ENCODE data around the gene CLGN. TPM values are rescaled to one million over a fixed set of nuclear protein-coding genes. Genes with fewer than 3 reads are reported as not detected.
"Not testable (repeated sequence)": the region's sequence is repeated elsewhere in the genome, so short reads cannot be mapped to it uniquely, and the experiment has no call there.

CLGN gene
- total and polyA plus RNA-seq, 2 donors from 2014 or later: 0.44 to 0.54 TPM

GRCh38 chr4:140423106-140423505 is 4.3 kb downstream of the CLGN start:
- Histone ChIP-seq H3K27ac (ENCODE audit: low read depth in 2 of 2, low read length in 2 of 2) (no peak overlapping the region), H3K27me3 (ENCODE audit: control insufficient read depth, insufficient read depth, low read length) (peaks cover 2% of the 10 kb centered on the region), H3K4me1 (ENCODE audit: control insufficient read depth in 2 of 3, insufficient read depth in 2 of 3, low read depth in 1 of 3, low read length in 3 of 3) (peaks cover 0 to 2% (median 0%) of the 10 kb centered on the region in 3 donors), H3K9me3 (ENCODE audit: control insufficient read depth in 2 of 3, insufficient read depth in 1 of 3, low read length in 3 of 3) (no peaks in the 10 kb centered on the region), H3K4me3 (ENCODE audit: low read length in 3 of 3) (no peak overlapping the region), H3K36me3 (ENCODE audit: control insufficient read depth in 2 of 3, insufficient read depth in 3 of 3, low read length in 3 of 3) (no peaks in the 10 kb centered on the region), H3K9ac (ENCODE audit: low read length in 3 of 3) (no peak overlapping the region)
- no peak for DNase-seq
- no peak for FAIRE-seq
- TF ChIP-seq, protein P1, sequence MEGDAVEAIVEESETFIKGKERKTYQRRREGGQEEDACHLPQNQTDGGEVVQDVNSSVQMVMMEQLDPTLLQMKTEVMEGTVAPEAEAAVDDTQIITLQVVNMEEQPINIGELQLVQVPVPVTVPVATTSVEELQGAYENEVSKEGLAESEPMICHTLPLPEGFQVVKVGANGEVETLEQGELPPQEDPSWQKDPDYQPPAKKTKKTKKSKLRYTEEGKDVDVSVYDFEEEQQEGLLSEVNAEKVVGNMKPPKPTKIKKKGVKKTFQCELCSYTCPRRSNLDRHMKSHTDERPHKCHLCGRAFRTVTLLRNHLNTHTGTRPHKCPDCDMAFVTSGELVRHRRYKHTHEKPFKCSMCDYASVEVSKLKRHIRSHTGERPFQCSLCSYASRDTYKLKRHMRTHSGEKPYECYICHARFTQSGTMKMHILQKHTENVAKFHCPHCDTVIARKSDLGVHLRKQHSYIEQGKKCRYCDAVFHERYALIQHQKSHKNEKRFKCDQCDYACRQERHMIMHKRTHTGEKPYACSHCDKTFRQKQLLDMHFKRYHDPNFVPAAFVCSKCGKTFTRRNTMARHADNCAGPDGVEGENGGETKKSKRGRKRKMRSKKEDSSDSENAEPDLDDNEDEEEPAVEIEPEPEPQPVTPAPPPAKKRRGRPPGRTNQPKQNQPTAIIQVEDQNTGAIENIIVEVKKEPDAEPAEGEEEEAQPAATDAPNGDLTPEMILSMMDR (IDR thresholded peaks at IDR 0.05; ENCODE audit: borderline replicate concordance, extremely low read depth, insufficient read depth): no peak
- intact Hi-C loops (cut with DNase I): no loop called here

GRCh38 chr4:140413130-140413969 is 14.1 kb downstream of the CLGN start:
- H3K9me3 ChIP-seq (ENCODE audit: control insufficient read depth in 2 of 3, insufficient read depth in 1 of 3, low read length in 3 of 3); FAIRE-seq; H3K27ac ChIP-seq (ENCODE audit: low read depth in 2 of 2, low read length in 2 of 2); intact Hi-C loops (cut with DNase I); H3K9ac ChIP-seq (ENCODE audit: low read length in 3 of 3); H3K36me3 ChIP-seq (ENCODE audit: control insufficient read depth in 2 of 3, insufficient read depth in 3 of 3, low read length in 3 of 3); DNase-seq; H3K4me3 ChIP-seq (ENCODE audit: low read length in 3 of 3); H3K4me1 ChIP-seq (ENCODE audit: control insufficient read depth in 2 of 3, insufficient read depth in 2 of 3, low read depth in 1 of 3, low read length in 3 of 3); H3K27me3 ChIP-seq (ENCODE audit: control insufficient read depth, insufficient read depth, low read length): not testable (repeated sequence)

GRCh38 chr4:140408974-140409373 is 18.5 kb downstream of the CLGN start:
- H3K27me3 ChIP-seq (ENCODE audit: control insufficient read depth, insufficient read depth, low read length): no peaks in the 10 kb centered on the region
- no peak overlapping the region for H3K9ac ChIP-seq (ENCODE audit: low read length in 3 of 3)
- FAIRE-seq (no peak), DNase-seq (no peak)
- H3K9me3 ChIP-seq (ENCODE audit: control insufficient read depth in 2 of 3, insufficient read depth in 1 of 3, low read length in 3 of 3): no peaks in the 10 kb centered on the region
- intact Hi-C loops (cut with DNase I): no loop called here
- TF ChIP-seq, protein P1 (IDR thresholded peaks at IDR 0.05; ENCODE audit: borderline replicate concordance, extremely low read depth, insufficient read depth): no peak
- H3K36me3 ChIP-seq (ENCODE audit: control insufficient read depth in 2 of 3, insufficient read depth in 3 of 3, low read length in 3 of 3): no peaks in the 10 kb centered on the region
- H3K4me1 ChIP-seq (ENCODE audit: control insufficient read depth in 2 of 3, insufficient read depth in 2 of 3, low read depth in 1 of 3, low read length in 3 of 3): no peaks in the 10 kb centered on the region
- no peak overlapping the region for H3K27ac ChIP-seq (ENCODE audit: low read depth in 2 of 2, low read length in 2 of 2)
- H3K4me3 ChIP-seq (ENCODE audit: low read length in 3 of 3): no peak overlapping the region

DNA sequence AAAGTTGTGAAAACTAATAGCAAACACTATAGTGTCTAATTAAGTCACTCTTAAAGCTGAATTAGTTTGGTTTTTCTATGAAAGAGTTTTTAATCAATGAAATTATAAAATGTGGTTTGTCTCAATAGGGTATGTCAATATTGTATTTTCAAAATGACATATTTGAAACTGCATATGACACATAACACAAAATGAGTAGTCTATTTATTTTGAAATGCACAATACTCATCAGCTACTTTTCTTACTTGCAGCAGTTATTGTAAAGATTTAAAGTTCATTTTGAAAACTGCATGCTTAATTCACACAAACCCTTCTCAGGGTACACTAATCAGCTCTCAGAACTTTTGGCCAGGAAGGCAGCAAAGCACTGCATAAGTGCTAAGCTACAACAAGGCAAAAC is 21.2 kb downstream of the CLGN start:
- DNase-seq (no peak), FAIRE-seq (peak; percentile 45)
- H3K27ac ChIP-seq (ENCODE audit: low read depth in 2 of 2, low read length in 2 of 2): no peak overlapping the region
- H3K36me3 ChIP-seq (ENCODE audit: control insufficient read depth in 2 of 3, insufficient read depth in 3 of 3, low read length in 3 of 3): no peaks in the 10 kb centered on the region
- no peaks in the 10 kb centered on the region for H3K9me3 ChIP-seq (ENCODE audit: control insufficient read depth in 2 of 3, insufficient read depth in 1 of 3, low read length in 3 of 3)
- H3K9ac ChIP-seq (ENCODE audit: low read length in 3 of 3): no peak overlapping the region
- no peak overlapping the region for H3K4me3 ChIP-seq (ENCODE audit: low read length in 3 of 3)
- H3K4me1 ChIP-seq (ENCODE audit: control insufficient read depth in 2 of 3, insufficient read depth in 2 of 3, low read depth in 1 of 3, low read length in 3 of 3): no peaks in the 10 kb centered on the region
- intact Hi-C loops (cut with DNase I): no loop called here
- H3K27me3 ChIP-seq (ENCODE audit: control insufficient read depth, insufficient read depth, low read length): no peaks in the 10 kb centered on the region
- TF ChIP-seq, protein P1 (IDR thresholded peaks at IDR 0.05; ENCODE audit: borderline replicate concordance, extremely low read depth, insufficient read depth): no peak
